Fibroblast of lung (primary cell): ENCODE measurements around the gene WASF3.

Experiments used
- CTCF ChIP-seq, 2 donors: IDR thresholded peaks in 1 of 2; conservative IDR thresholded peaks in 1 of 2; 1 replicate in 1 of 2; 2 replicates in 1 of 2; pipeline ENCODE4 v1.5.1; 2011 to 2012; ENCODE audit warnings: low read length in 2 of 2, control low read depth in 1 of 2, inconsistent platforms in 1 of 2, low read depth in 1 of 2, mild to moderate bottlenecking in 1 of 2
- EZH2 ChIP-seq: IDR thresholded peaks from 2 replicates; pipeline ENCODE4 v1.5.1; 2012; ENCODE audit warnings: low read length, control low read depth, mild to moderate bottlenecking; ENCODE audit errors: missing control alignments

GRCh38 chr13:26697069-26697955 is 139.8 kb downstream of the WASF3 start:
- TF ChIP-seq CTCF (conservative IDR thresholded peaks at IDR 0.05 in 1 of 2, IDR thresholded peaks at IDR 0.05 in 1 of 2; ENCODE audit: low read depth in 1 of 2, low read length in 2 of 2), result no peak
- no peak for TF ChIP-seq EZH2
